ENCODE data around the gene IMPDH2.

The IMPDH2 gene

GRCh38 chr3:49026536-49026935 is 2.7 kb downstream of the IMPDH2 start:
- no peak for TF ChIP-seq CTCF (IDR thresholded peaks at IDR 0.05; ENCODE audit: poor library complexity, severe bottlenecking)
- no peak for DNase-seq (ENCODE audit: low spot score)
- H3K36me3 ChIP-seq (ENCODE audit: low read depth): peaks cover 68% of the 10 kb centered on the region
- ATAC-seq (ENCODE audit: low read depth): no peak
- H3K4me3 ChIP-seq (ENCODE audit: severe bottlenecking): no peak overlapping the region
- peaks cover 5% of the 10 kb centered on the region for H3K4me1 ChIP-seq (ENCODE audit: insufficient read depth, poor library complexity, severe bottlenecking)
- no peaks in the 10 kb centered on the region for H3K27me3 ChIP-seq (ENCODE audit: insufficient read depth, poor library complexity, severe bottlenecking)
- no peak overlapping the region for H3K27ac ChIP-seq (ENCODE audit: poor library complexity, severe bottlenecking)
- H3K9me3 ChIP-seq (ENCODE audit: severe bottlenecking): no peaks in the 10 kb centered on the region

- DNase-seq (ENCODE audit: low spot score): no peak
- Histone ChIP-seq H3K9me3 (ENCODE audit: severe bottlenecking) (no peaks in the 10 kb centered on the region), H3K4me1 (ENCODE audit: insufficient read depth, poor library complexity, severe bottlenecking) (peaks cover 5% of the 10 kb centered on the region), H3K4me3 (ENCODE audit: severe bottlenecking) (no peak overlapping the region), H3K36me3 (ENCODE audit: low read depth) (peaks cover 63% of the 10 kb centered on the region), H3K27me3 (ENCODE audit: insufficient read depth, poor library complexity, severe bottlenecking) (no peaks in the 10 kb centered on the region), H3K27ac (ENCODE audit: poor library complexity, severe bottlenecking) (no peak overlapping the region)
- no peak for ATAC-seq (ENCODE audit: low read depth)
- TF ChIP-seq CTCF (IDR thresholded peaks at IDR 0.05; ENCODE audit: poor library complexity, severe bottlenecking): no peak
Measured at GRCh38 chr3:49025793-49026520, 3.2 kb downstream of the IMPDH2 start.

GRCh38 chr3:49025005-49025792 is 4.0 kb downstream of the IMPDH2 start:
- peaks cover 5% of the 10 kb centered on the region for H3K4me1 ChIP-seq (ENCODE audit: insufficient read depth, poor library complexity, severe bottlenecking)
- no peak for ATAC-seq (ENCODE audit: low read depth)
- peaks cover 63% of the 10 kb centered on the region for H3K36me3 ChIP-seq (ENCODE audit: low read depth)
- H3K27me3 ChIP-seq (ENCODE audit: insufficient read depth, poor library complexity, severe bottlenecking): no peaks in the 10 kb centered on the region
- H3K9me3 ChIP-seq (ENCODE audit: severe bottlenecking): no peaks in the 10 kb centered on the region
- TF ChIP-seq CTCF (IDR thresholded peaks at IDR 0.05; ENCODE audit: poor library complexity, severe bottlenecking): no peak
- DNase-seq (ENCODE audit: low spot score): no peak
- no peak overlapping the region for H3K4me3 ChIP-seq (ENCODE audit: severe bottlenecking)
- H3K27ac ChIP-seq (ENCODE audit: poor library complexity, severe bottlenecking): no peak overlapping the region

GRCh38 chr3:49024449-49024848 is 4.7 kb downstream of the IMPDH2 start:
- Histone ChIP-seq H3K27ac (ENCODE audit: poor library complexity, severe bottlenecking) (no peak overlapping the region), H3K4me1 (ENCODE audit: insufficient read depth, poor library complexity, severe bottlenecking) (peaks cover 8% of the 10 kb centered on the region), H3K9me3 (ENCODE audit: severe bottlenecking) (no peaks in the 10 kb centered on the region), H3K27me3 (ENCODE audit: insufficient read depth, poor library complexity, severe bottlenecking) (no peaks in the 10 kb centered on the region), H3K36me3 (ENCODE audit: low read depth) (peaks cover 56% of the 10 kb centered on the region), H3K4me3 (ENCODE audit: severe bottlenecking) (no peak overlapping the region)
- TF ChIP-seq CTCF (IDR thresholded peaks at IDR 0.05; ENCODE audit: poor library complexity, severe bottlenecking): no peak
- no peak for DNase-seq (ENCODE audit: low spot score)
- no peak for ATAC-seq (ENCODE audit: low read depth)

GRCh38 chr3:49023775-49024174 is 5.4 kb downstream of the IMPDH2 start:
- DNase-seq (ENCODE audit: low spot score) (no peak), ATAC-seq (ENCODE audit: low read depth) (no peak)
- Histone ChIP-seq H3K4me3 (ENCODE audit: severe bottlenecking) (no peak overlapping the region), H3K4me1 (ENCODE audit: insufficient read depth, poor library complexity, severe bottlenecking) (peaks cover 8% of the 10 kb centered on the region), H3K27ac (ENCODE audit: poor library complexity, severe bottlenecking) (no peak overlapping the region), H3K27me3 (ENCODE audit: insufficient read depth, poor library complexity, severe bottlenecking) (no peaks in the 10 kb centered on the region), H3K9me3 (ENCODE audit: severe bottlenecking) (no peaks in the 10 kb centered on the region), H3K36me3 (ENCODE audit: low read depth) (peaks cover 56% of the 10 kb centered on the region)
- TF ChIP-seq CTCF (IDR thresholded peaks at IDR 0.05; ENCODE audit: poor library complexity, severe bottlenecking): no peak

All from RWPE2 (cell line).